GM18870 (cell line): ENCODE results near the gene RAB9B.
"Not testable (repeated sequence)": the region's sequence is repeated elsewhere in the genome, so short reads cannot be mapped to it uniquely, and the experiment has no call there.

Source experiments
- ATAC-seq: cut with Tn5 transposase; IDR thresholded peaks from one replicate; pipeline ENCODE4 v1.9.1; 2021; ENCODE audit warnings: moderate library complexity; ENCODE audit not compliant: unreplicated experiment

RAB9B gene

GRCh38 chrX:103831803-103832544 lies at the start of gene RAB9B:
Gene RAB9B (minus strand): TSS chrX:103832257. CDS start chrX:103825784, 6,473 bp downstream.
- ATAC-seq: peak; percentile 65

GRCh38 chrX:103879339-103879738 lies 47.3 kb upstream of the RAB9B start:
- no peak for ATAC-seq

- no peak for ATAC-seq
Measured at GRCh38 chrX:103878466-103879122, 46.5 kb upstream of the RAB9B start.

GRCh38 chrX:103877571-103877970 lies 45.5 kb upstream of the RAB9B start:
- ATAC-seq: no peak

GRCh38 chrX:103864886-103865534 lies 33.0 kb upstream of the RAB9B start:
- no peak for ATAC-seq

GRCh38 chrX:103864149-103864548 lies 32.1 kb upstream of the RAB9B start:
- no peak for ATAC-seq

GRCh38 chrX:103861200-103861599 lies 29.1 kb upstream of the RAB9B start:
- no peak for ATAC-seq

GRCh38 chrX:103849558-103849957 lies 17.5 kb upstream of the RAB9B start:
- ATAC-seq: no peak

- no peak for ATAC-seq
Measured at GRCh38 chrX:103847174-103847870, 15.3 kb upstream of the RAB9B start.

GRCh38 chrX:103846386-103846785 lies 14.3 kb upstream of the RAB9B start:
- no peak for ATAC-seq

- peak; percentile 76 for ATAC-seq
Measured at GRCh38 chrX:103845165-103845653, 13.2 kb upstream of the RAB9B start.

- ATAC-seq: no peak
Measured at GRCh38 chrX:103839404-103839803, 7.3 kb upstream of the RAB9B start.

GRCh38 chrX:103831342-103831802 lies 685 bp downstream of the RAB9B start:
- peak; percentile 9 for ATAC-seq

- no peak for ATAC-seq
Measured at GRCh38 chrX:103830848-103831247, 1.2 kb downstream of the RAB9B start.

GRCh38 chrX:103828529-103828928 lies 3.5 kb downstream of the RAB9B start:
- ATAC-seq: no peak

GRCh38 chrX:103825881-103826280 lies 6.2 kb downstream of the RAB9B start:
- ATAC-seq: no peak

- ATAC-seq: no peak
Measured at GRCh38 chrX:103823591-103823990, 8.5 kb downstream of the RAB9B start.

GRCh38 chrX:103820802-103821201 lies 11.3 kb downstream of the RAB9B start:
- ATAC-seq: not testable (repeated sequence)

GRCh38 chrX:103818842-103819619 lies 13.0 kb downstream of the RAB9B start:
- ATAC-seq: no peak

- no peak for ATAC-seq
Measured at GRCh38 chrX:103817502-103817901, 14.6 kb downstream of the RAB9B start.
